Caco-2 (cell line): ENCODE data around the gene NRL. TPM values are rescaled to one million over a fixed set of nuclear protein-coding genes. Genes with fewer than 3 reads are reported as not detected.
"Not testable (repeated sequence)": the region's sequence is repeated elsewhere in the genome, so short reads cannot be mapped to it uniquely, and the experiment has no call there.

ENCODE experiments used
- BruUV-seq: library from RNA; stranded (reverse); fragments of 400-500 nt; replicated peaks from 2 replicates; lab custom pipeline; 2021; lab: Mats Ljungman, UMichigan
- CTCF ChIA-PET: fragments of 300-600 bp; sonication (Branson Sonifier 250); formaldehyde crosslinking; loops from one replicate; lab custom pipeline; 2022; ENCODE audit warnings: antibody characterized with exemption; lab: Charles Lee
- POLR2A ChIA-PET: fragments of 300-600 bp; sonication (Branson Sonifier 250); formaldehyde crosslinking; loops from one replicate; lab custom pipeline; 2022; ENCODE audit warnings: antibody characterized with exemption; lab: Charles Lee
- DNase-seq, 2 experiments: peaks; one replicate each; pipeline versions ENCODE4 v3.0.0 to v3.0.0-alpha.2; 2020 to 2022
- H3K27me3 ChIP-seq: replicated peaks from 2 replicates; pipeline ENCODE4 v1.6.0; 2011; ENCODE audit warnings: low read length; ENCODE audit not compliant: control insufficient read depth, insufficient read depth
- H3K36me3 ChIP-seq: 2 replicates; pipeline ENCODE4 v1.5.1; 2011; ENCODE audit warnings: low read length; ENCODE audit not compliant: control insufficient read depth, insufficient read depth
- H3K4me1 ChIP-seq: fragments of 250-450 bp; sonication (Bioruptor Pico); 2 replicates; pipeline ENCODE4 v1.5.1; 2020; ENCODE audit warnings: mild to moderate bottlenecking
- H3K4me3 ChIP-seq: 2 replicates; pipeline ENCODE4 v1.5.1; 2011; ENCODE audit warnings: low read depth, mild to moderate bottlenecking, control low read depth, low read length
- H3K9me3 ChIP-seq: fragments of 250-450 bp; sonication (Bioruptor Pico); 2 replicates; pipeline ENCODE4 v1.5.1; 2020; ENCODE audit warnings: mild to moderate bottlenecking, moderate library complexity
- H3K27ac Mint-ChIP-seq: one replicate; pipeline ENCODE4 v1.8.0; 2022; ENCODE audit warnings: mixed read lengths; ENCODE audit not compliant: unreplicated experiment
- H3K27me3 Mint-ChIP-seq: one replicate; pipeline ENCODE4 v1.8.0; 2022; ENCODE audit warnings: mixed read lengths; ENCODE audit not compliant: insufficient read depth, unreplicated experiment
- H3K36me3 Mint-ChIP-seq: one replicate; pipeline ENCODE4 v1.8.0; 2022; ENCODE audit warnings: mild to moderate bottlenecking, mixed read lengths; ENCODE audit not compliant: insufficient read depth, unreplicated experiment
- H3K4me1 Mint-ChIP-seq: one replicate; pipeline ENCODE4 v1.8.0; 2022; ENCODE audit warnings: low read depth, mixed read lengths; ENCODE audit not compliant: unreplicated experiment
- H3K4me3 Mint-ChIP-seq: one replicate; pipeline ENCODE4 v1.8.0; 2022; ENCODE audit warnings: mild to moderate bottlenecking, moderate library complexity, mixed read lengths; ENCODE audit not compliant: unreplicated experiment
- H3K9me3 Mint-ChIP-seq: one replicate; pipeline ENCODE4 v1.8.0; 2022; ENCODE audit warnings: mixed read lengths; ENCODE audit not compliant: unreplicated experiment
- intact Hi-C: fragments of 100-400 bp; cut with micrococcal nuclease; formaldehyde crosslinking; loops from one replicate; pipeline ENCODE4 v1.10.0; 2022; ENCODE audit not compliant: unreplicated experiment
- total RNA-seq: library from RNA; stranded (reverse); gene quantifications from 2 replicates; pipeline ENCODE4 v1.2.3, GENCODE V29; 2022
- TF ChIP-seq, protein P1 (sequence below), 2 experiments: fragments of 200-600 bp in 1 of 2; IDR thresholded peaks; 1 replicate in 1 of 2; 2 replicates in 1 of 2; pipeline versions ENCODE4 v1.5.1 to v1.8.0; 2011 to 2022; ENCODE audit warnings: antibody characterized with exemption in 1 of 2, control low read depth in 1 of 2, inconsistent platforms in 1 of 2, low read depth in 1 of 2, low read length in 1 of 2, mild to moderate bottlenecking in 1 of 2, moderate library complexity in 1 of 2; ENCODE audit not compliant: insufficient read depth in 1 of 2, severe bottlenecking in 1 of 2, unreplicated experiment in 1 of 2

Gene NRL
- total RNA-seq, 1 experiment from 2014 or later: 2.1 TPM

DNA sequence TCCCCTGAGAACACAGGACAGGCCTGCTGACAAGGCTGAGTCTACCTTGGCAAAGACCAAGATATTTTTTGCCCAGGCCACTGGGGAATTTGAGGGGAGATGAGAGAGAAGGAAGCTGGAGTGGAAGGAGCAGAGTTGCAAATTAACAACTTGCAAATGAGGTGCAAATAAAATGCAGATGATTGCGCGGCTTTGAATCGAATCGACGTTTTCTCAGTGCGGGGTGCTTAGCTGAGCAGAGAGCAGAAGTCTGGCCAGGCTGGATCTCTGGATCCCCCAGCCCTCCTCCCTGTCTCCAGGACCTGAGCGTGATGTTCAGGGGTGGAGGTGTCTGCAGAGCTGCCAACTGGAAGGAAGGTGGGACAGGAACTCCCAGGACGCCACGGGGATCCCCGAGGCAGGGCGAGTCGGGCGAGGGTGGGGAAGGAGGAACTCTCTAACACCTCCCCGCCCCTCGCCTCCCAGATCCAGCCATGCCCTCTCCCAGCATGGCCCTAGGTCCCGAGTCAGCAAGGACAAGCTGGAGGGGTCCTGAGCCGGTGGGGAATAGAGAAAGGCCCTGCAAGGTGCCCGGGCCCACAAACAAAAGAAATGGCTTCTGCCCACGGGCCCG, 63.5 kb downstream of the NRL start:
- H3K27me3 ChIP-seq: no peaks in the 10 kb centered on the region
- POLR2A ChIA-PET: interaction anchor here (0.7 to 1.3 kb wide), 3 partner anchors 30 to 64 kb away, joined by 5 read pairs; partner anchors contain the start of genes DCAF11, NRL and PCK2
- no peak overlapping the region for H3K27ac Mint-ChIP-seq

GRCh38 chr14:24050753-24051152, 64.0 kb downstream of the NRL start:
- H3K4me1 ChIP-seq, H3K4me3 ChIP-seq, H3K4me1 Mint-ChIP-seq, H3K27me3 ChIP-seq, intact Hi-C loops, BruUV-seq, H3K9me3 Mint-ChIP-seq, H3K9me3 ChIP-seq, H3K27ac Mint-ChIP-seq, DNase-seq, H3K36me3 Mint-ChIP-seq, CTCF ChIA-PET, H3K36me3 ChIP-seq: not testable (repeated sequence)
- POLR2A ChIA-PET: interaction anchor here (1.2 kb wide), 1 partner anchor 64 kb away, joined by 5 read pairs; the partner anchor contains the start of genes DCAF11 and NRL
- Mint-ChIP-seq H3K4me3 (peak overlapping the region; percentile 74), H3K27me3 (peaks cover 15% of the 10 kb centered on the region)

More for the DNA sequence above, 63.5 kb downstream of the NRL start:
- Histone ChIP-seq H3K36me3 (no peaks in the 10 kb centered on the region), H3K4me1 (peaks cover 5% of the 10 kb centered on the region; the same call in 1 of the 2 replicates), H3K9me3 (no peaks in the 10 kb centered on the region), H3K4me3 (peak overlapping the region; percentile 65)
- DNase-seq: peak in 1 of 2 experiments; percentile 25
- TF ChIP-seq, protein P1, sequence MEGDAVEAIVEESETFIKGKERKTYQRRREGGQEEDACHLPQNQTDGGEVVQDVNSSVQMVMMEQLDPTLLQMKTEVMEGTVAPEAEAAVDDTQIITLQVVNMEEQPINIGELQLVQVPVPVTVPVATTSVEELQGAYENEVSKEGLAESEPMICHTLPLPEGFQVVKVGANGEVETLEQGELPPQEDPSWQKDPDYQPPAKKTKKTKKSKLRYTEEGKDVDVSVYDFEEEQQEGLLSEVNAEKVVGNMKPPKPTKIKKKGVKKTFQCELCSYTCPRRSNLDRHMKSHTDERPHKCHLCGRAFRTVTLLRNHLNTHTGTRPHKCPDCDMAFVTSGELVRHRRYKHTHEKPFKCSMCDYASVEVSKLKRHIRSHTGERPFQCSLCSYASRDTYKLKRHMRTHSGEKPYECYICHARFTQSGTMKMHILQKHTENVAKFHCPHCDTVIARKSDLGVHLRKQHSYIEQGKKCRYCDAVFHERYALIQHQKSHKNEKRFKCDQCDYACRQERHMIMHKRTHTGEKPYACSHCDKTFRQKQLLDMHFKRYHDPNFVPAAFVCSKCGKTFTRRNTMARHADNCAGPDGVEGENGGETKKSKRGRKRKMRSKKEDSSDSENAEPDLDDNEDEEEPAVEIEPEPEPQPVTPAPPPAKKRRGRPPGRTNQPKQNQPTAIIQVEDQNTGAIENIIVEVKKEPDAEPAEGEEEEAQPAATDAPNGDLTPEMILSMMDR (IDR thresholded peaks at IDR 0.05; ENCODE audit: insufficient read depth in 1 of 2, low read depth in 1 of 2, low read length in 1 of 2, severe bottlenecking in 1 of 2, unreplicated experiment in 1 of 2): no peak
- H3K36me3 Mint-ChIP-seq: no peaks in the 10 kb centered on the region
- no peaks in the 10 kb centered on the region for H3K9me3 Mint-ChIP-seq
- H3K27me3 Mint-ChIP-seq: peaks cover 15% of the 10 kb centered on the region
- intact Hi-C loops: no loop called here
- BruUV-seq: no TSS peak
- H3K4me3 Mint-ChIP-seq: peak overlapping the region; percentile 74
- H3K4me1 Mint-ChIP-seq: no peaks in the 10 kb centered on the region
- CTCF ChIA-PET: interaction anchor here (0.6 to 1.5 kb wide), 3 partner anchors 39 to 57 kb away, joined by 4 to 9 read pairs (median 5); no protein-coding TSS in a partner anchor

DNA sequence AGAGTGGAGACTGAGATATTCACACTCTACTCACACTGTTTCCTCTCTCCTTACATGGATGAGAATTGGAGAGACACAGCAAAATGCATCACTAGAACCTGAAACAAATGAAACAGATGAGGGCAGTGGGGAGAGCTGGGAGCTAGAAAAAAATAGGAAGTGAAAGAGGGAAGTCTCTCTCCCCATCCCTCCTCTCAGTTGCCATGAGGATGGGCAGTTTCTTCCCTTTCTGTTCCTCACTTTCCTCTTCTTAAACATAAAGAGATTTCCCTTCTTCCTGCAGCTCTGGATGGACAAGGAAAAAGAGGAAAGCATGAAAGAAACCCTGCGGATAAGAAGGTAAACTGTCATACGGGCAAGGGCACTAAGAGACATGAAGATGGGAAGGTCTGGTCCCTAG, 65.7 kb downstream of the NRL start:
- H3K4me1 ChIP-seq, BruUV-seq, H3K36me3 Mint-ChIP-seq, POLR2A ChIA-PET, intact Hi-C loops, H3K27me3 ChIP-seq, DNase-seq, H3K9me3 Mint-ChIP-seq, H3K4me1 Mint-ChIP-seq, H3K4me3 ChIP-seq, H3K9me3 ChIP-seq, H3K4me3 Mint-ChIP-seq, H3K36me3 ChIP-seq, CTCF ChIA-PET, H3K27ac Mint-ChIP-seq: not testable (repeated sequence)
- H3K27me3 Mint-ChIP-seq: peaks cover 16% of the 10 kb centered on the region

- Histone ChIP-seq H3K27me3 (no peaks in the 10 kb centered on the region), H3K4me1 (no peaks in the 10 kb centered on the region), H3K36me3 (no peaks in the 10 kb centered on the region), H3K4me3 (no peak overlapping the region), H3K9me3 (no peaks in the 10 kb centered on the region)
- ChIA-PET CTCF (no interaction called here), POLR2A (no interaction called here)
- intact Hi-C loops: no loop called here
- H3K4me3 Mint-ChIP-seq: no peak overlapping the region
- H3K9me3 Mint-ChIP-seq: no peaks in the 10 kb centered on the region
- H3K27me3 Mint-ChIP-seq: peaks cover 13% of the 10 kb centered on the region
- H3K27ac Mint-ChIP-seq: no peak overlapping the region
- no TSS peak for BruUV-seq
- H3K36me3 Mint-ChIP-seq: no peaks in the 10 kb centered on the region
- H3K4me1 Mint-ChIP-seq: peaks cover 7% of the 10 kb centered on the region
- TF ChIP-seq, protein P1 (IDR thresholded peaks at IDR 0.05; ENCODE audit: insufficient read depth in 1 of 2, low read depth in 1 of 2, low read length in 1 of 2, severe bottlenecking in 1 of 2, unreplicated experiment in 1 of 2): no peak
- DNase-seq: no peak
Observed at GRCh38 chr14:24042746-24043145, 72.0 kb downstream of the NRL start.
